Ascending aorta (tissue), 2 donors: ENCODE measurements around the gene ARID1B. TPM values are rescaled to one million over a fixed set of nuclear protein-coding genes. Genes with fewer than 3 reads are reported as not detected.
A peak's percentile ranks its signal among the peaks of the same experiment; 100 is the strongest.

Experiments
- DNase-seq, 2 donors: peaks; one replicate each; pipeline ENCODE4 v3.0.0-alpha.2; 2019; ENCODE audit warnings: low spot score in 2 of 2
- H3K27ac ChIP-seq, 2 donors: fragments of 200-600 bp; sonication (generic); one replicate each; pipeline ENCODE4 v1.5.1; 2016 to 2017; ENCODE audit warnings: mild to moderate bottlenecking in 1 of 2
- H3K27me3 ChIP-seq: fragments of 200-600 bp; sonication (generic); one replicate; pipeline ENCODE4 v1.5.1; 2017
- H3K36me3 ChIP-seq, 2 donors: fragments of 200-600 bp; sonication (generic); one replicate each; pipeline ENCODE4 v1.5.1; 2016
- H3K4me1 ChIP-seq, 2 donors: fragments of 200-600 bp; sonication (generic); one replicate each; pipeline ENCODE4 v1.5.1; 2016 to 2017; ENCODE audit warnings: mild to moderate bottlenecking in 1 of 2
- H3K4me3 ChIP-seq, 2 donors: fragments of 200-600 bp; sonication (generic); one replicate each; pipeline ENCODE4 v1.5.1; 2016 to 2017; ENCODE audit warnings: mild to moderate bottlenecking in 1 of 2
- H3K9me3 ChIP-seq, 2 donors: fragments of 200-600 bp; sonication (generic); one replicate each; pipeline ENCODE4 v1.5.1; 2016
- intact Hi-C: fragments of 100-400 bp; cut with DNase I; formaldehyde crosslinking; loops from one replicate; pipeline ENCODE4 v1.15.1; 2023
- total RNA-seq: library from RNA; depleted of rRNA; stranded (reverse); fragments of >200 nt; gene quantifications from one replicate; pipeline ENCODE4 v1.1.0, GENCODE V29; 2016
- TF ChIP-seq, protein P1 (sequence below), 3 experiments: fragments of 200-600 bp in 2 of 3; fragments of 450-650 bp in 1 of 3; sonication (generic) in 2 of 3; IDR thresholded peaks; one replicate each; pipeline ENCODE4 v1.5.1; 2016 to 2019; ENCODE audit warnings: antibody characterized with exemption in 3 of 3, mild to moderate bottlenecking in 1 of 3, moderate library complexity in 1 of 3

The ARID1B gene
- total RNA-seq, 1 donor from 2014 or later, result 97.9 TPM

DNA sequence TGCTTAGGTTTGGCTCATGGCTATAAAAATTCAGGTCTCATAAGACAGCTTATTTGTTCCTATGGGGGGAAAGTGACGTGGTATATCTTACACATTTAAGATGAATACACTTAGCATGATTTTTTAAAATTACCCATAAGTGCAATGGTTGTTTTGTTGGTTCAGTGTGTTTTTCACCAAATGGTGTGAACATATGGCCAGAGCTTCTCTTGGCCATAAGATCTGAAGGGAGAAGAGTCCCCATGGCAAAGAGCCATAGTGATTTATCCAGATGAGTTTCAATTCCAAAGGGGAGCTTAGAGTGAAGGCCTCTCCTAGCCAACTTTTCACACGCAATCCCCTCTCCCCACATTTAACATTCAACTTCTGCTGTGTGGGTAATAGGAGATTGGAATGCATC is 438.5 kb downstream of the ARID1B start:
- intact Hi-C loops, result no loop called here
- Histone ChIP-seq H3K9me3 (no peaks in the 10 kb centered on the region), H3K27me3 (no peaks in the 10 kb centered on the region), H3K36me3 (no peaks in the 10 kb centered on the region), H3K4me3 (no peak overlapping the region), H3K4me1 (peaks cover 3 to 10% of the 10 kb centered on the region in 2 donors), H3K27ac (no peak overlapping the region)
- DNase-seq, result no peak
- TF ChIP-seq, protein P1, sequence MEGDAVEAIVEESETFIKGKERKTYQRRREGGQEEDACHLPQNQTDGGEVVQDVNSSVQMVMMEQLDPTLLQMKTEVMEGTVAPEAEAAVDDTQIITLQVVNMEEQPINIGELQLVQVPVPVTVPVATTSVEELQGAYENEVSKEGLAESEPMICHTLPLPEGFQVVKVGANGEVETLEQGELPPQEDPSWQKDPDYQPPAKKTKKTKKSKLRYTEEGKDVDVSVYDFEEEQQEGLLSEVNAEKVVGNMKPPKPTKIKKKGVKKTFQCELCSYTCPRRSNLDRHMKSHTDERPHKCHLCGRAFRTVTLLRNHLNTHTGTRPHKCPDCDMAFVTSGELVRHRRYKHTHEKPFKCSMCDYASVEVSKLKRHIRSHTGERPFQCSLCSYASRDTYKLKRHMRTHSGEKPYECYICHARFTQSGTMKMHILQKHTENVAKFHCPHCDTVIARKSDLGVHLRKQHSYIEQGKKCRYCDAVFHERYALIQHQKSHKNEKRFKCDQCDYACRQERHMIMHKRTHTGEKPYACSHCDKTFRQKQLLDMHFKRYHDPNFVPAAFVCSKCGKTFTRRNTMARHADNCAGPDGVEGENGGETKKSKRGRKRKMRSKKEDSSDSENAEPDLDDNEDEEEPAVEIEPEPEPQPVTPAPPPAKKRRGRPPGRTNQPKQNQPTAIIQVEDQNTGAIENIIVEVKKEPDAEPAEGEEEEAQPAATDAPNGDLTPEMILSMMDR (IDR thresholded peaks at IDR 0.05), result no peak

DNA sequence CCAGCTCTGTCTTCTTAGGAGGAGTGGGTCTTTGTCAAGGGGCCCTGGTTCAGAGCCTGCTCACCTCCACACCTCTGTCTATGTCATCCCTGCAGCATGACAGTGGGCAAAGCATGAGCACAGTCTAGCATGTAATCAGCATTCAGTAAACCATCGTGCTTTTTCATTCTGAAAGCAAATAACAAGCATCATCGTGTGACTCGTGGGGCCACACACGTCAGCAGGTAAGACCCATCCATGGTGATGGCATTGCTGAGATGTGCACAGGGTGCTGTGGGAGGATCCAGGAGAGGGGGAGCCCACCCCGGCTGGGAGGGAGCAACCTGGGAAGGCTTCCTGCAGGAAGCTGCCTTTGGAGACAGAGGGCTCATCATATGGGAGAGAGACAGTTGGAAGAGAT is 439.4 kb downstream of the ARID1B start:
- Histone ChIP-seq H3K9me3 (no peaks in the 10 kb centered on the region), H3K36me3 (no peaks in the 10 kb centered on the region), H3K27me3 (no peaks in the 10 kb centered on the region), H3K4me3 (no peak overlapping the region), H3K4me1 (peaks cover 5 to 16% of the 10 kb centered on the region in 2 donors), H3K27ac (no peak overlapping the region)
- intact Hi-C loops, result no loop called here
- peak in 1 of 2 donors; percentile 55 for DNase-seq
- TF ChIP-seq, protein P1 (IDR thresholded peaks at IDR 0.05), result no peak

DNA sequence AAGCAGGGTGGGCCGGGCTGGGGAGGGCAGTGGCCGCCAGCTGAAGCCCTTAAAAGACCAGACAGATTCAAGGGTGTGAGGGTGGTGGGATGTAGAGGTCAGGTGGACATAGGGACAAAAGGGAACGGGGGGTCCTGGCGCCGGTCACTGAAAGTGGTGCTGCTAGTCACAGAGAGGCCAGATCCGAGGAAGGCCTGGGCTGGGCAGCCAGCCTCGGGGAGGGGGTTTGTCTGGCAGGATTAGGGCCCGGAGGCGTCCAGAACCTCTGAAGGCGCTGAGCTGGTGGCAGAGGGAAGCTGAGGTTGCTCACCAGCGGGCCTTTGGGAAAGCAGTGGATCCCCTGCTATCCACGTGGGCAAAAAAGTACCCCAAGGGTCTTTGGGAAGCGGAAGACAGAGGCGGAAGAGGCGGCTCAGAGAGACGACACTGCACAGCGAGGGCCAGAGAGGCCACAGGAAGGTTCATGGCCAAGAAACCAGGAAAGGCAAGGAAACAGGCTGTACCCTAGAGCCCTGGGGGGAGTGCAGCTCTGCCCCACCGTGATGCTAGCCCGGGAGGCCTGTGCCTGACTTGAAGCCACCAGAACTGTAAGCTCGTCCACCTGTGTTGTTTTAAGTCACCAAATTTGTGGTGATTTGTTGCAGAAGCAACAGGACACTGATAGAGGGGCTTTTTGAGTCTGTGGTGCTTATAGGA is 440.2 kb downstream of the ARID1B start:
- TF ChIP-seq, protein P1 (IDR thresholded peaks at IDR 0.05), result no peak
- Histone ChIP-seq H3K27me3 (no peaks in the 10 kb centered on the region), H3K36me3 (no peaks in the 10 kb centered on the region), H3K4me1 (peaks cover 8 to 23% of the 10 kb centered on the region in 2 donors), H3K4me3 (no peak overlapping the region), H3K9me3 (no peaks in the 10 kb centered on the region), H3K27ac (peak overlapping the region; percentile 32 to 87)
- peak in 1 of 2 donors; percentile 55 for DNase-seq
- intact Hi-C loops, result no loop called here

DNA sequence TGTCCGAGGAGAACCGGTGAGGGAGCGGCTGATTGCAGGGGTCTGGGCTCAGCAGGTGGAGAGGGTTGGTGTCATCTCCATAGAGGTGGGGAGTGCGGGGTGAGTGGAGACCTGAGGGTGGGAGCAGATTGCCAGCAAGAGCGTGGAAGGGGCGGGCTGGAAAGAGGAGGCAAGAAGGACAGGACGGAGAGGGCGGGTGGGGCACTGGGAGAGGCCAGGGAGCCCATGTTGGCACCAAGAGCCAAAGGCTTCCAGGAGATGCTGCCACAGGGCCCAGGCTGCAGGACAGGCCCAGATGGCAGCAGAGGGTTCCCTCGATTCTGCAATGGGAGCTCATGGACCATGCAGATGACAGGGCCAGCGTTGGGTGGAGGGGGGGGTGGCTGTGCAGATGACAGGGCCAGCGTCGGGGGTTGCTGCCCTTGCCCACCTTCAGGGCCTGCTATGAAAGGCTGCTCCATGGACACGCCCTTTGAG is 440.8 kb downstream of the ARID1B start:
- Histone ChIP-seq H3K4me3 (no peak overlapping the region), H3K9me3 (no peaks in the 10 kb centered on the region), H3K27ac (peak overlapping the region; percentile 32 to 87), H3K27me3 (no peaks in the 10 kb centered on the region), H3K36me3 (no peaks in the 10 kb centered on the region), H3K4me1 (peaks cover 8 to 29% of the 10 kb centered on the region in 2 donors)
- intact Hi-C loops, result loop anchor here (2.0 kb wide), 1 partner anchor 19 kb away; no protein-coding TSS in a partner anchor
- TF ChIP-seq, protein P1 (IDR thresholded peaks at IDR 0.05), result no peak
- DNase-seq, result peak in 1 of 2 donors; percentile 57

DNA sequence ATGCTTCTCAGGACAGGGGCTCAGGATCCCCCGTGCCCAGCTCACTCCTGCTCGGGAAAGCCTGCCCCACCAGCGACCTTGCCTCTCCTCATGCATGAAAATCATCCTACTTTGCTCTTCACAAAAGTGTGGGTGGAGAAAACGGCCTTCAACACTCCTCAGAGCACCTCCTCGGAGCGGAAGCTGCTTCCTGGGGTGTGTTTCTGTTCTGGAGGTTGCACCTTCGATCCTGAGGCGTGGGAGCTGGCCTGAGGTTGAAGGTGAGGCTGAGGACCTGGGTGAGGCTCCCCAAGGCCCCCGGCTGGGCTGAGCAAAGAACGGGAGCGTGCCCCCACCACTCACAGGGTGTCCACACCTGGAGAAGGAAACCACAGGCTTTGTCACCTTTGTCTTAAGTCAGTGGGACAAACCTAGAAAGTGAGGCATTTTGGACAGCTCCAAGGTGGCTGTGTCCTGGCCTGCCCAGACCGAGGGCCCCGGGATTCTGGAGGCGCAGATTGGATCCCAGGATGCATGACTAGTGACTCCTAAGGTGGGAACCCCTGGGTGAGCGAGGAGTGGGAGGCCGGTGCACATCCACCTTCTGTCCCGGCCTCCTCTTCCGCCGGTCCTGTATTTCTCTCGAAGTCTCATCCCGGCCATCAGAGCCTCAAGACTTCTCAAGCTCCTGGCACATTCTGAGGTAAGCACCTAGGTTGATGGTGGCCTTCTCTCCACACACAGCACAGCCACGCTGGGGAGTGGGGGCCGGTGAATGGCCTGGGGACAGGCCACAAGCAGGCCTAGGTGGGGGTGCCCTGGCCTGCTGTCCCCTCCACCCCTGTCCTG is 441.4 kb downstream of the ARID1B start:
- H3K27ac ChIP-seq, result peak overlapping the region; percentile 76 to 87
- peak in 1 of 2 donors; percentile 65 for DNase-seq

More for the DNA sequence above, 441.4 kb downstream of the ARID1B start:
- H3K4me1 ChIP-seq, result peaks cover 8 to 34% of the 10 kb centered on the region in 2 donors
- H3K4me3 ChIP-seq, result no peak overlapping the region
- H3K27me3 ChIP-seq, result no peaks in the 10 kb centered on the region
- no peaks in the 10 kb centered on the region for H3K9me3 ChIP-seq
- intact Hi-C loops, result loop anchor here (2.0 kb wide), 1 partner anchor 20 kb away; no protein-coding TSS in a partner anchor
- TF ChIP-seq, protein P1 (IDR thresholded peaks at IDR 0.05), result no peak
- no peaks in the 10 kb centered on the region for H3K36me3 ChIP-seq
